Spinal cord (tissue), 10 donors: Measurements from ENCODE around the gene PPP1R9B. TPM values are rescaled to one million over a fixed set of nuclear protein-coding genes. Genes with fewer than 3 reads are reported as not detected.

Experiments used
- DNase-seq, 6 donors: peaks; one replicate each; pipeline versions ENCODE4 v3.0.0 to v3.0.0-alpha.2; 2013 to 2015; ENCODE audit warnings: low spot score in 6 of 6, low read depth in 4 of 6
- H3K27ac ChIP-seq: one replicate; pipeline ENCODE4 v1.5.1; 2013; ENCODE audit warnings: low read depth, low read length, control low read depth
- H3K27me3 ChIP-seq: one replicate; pipeline ENCODE4 v1.6.1; 2013; ENCODE audit warnings: low read length; ENCODE audit not compliant: control insufficient read depth, insufficient read depth
- H3K36me3 ChIP-seq: one replicate; pipeline ENCODE4 v1.6.1; 2013; ENCODE audit warnings: low read length; ENCODE audit not compliant: control insufficient read depth, insufficient read depth
- H3K4me1 ChIP-seq: one replicate; pipeline ENCODE4 v1.6.1; 2013; ENCODE audit warnings: low read length; ENCODE audit not compliant: control insufficient read depth, insufficient read depth
- H3K4me3 ChIP-seq: one replicate; pipeline ENCODE4 v1.5.1; 2013; ENCODE audit warnings: low read depth, low read length, control low read depth
- H3K9me3 ChIP-seq: one replicate; pipeline ENCODE4 v1.6.1; 2013; ENCODE audit warnings: low read length; ENCODE audit not compliant: control insufficient read depth, insufficient read depth
- WGBS: methylation state at CpG from one replicate; pipeline ENCODE4 v1.1.5; 2013; ENCODE audit warnings: missing lambda C conversion rate; ENCODE audit not compliant: insufficient coverage; 5-methylcytosine and 5-hydroxymethylcytosine counted together
- polyA plus RNA-seq, 2 donors: library from polyadenylated mRNA; unstranded; fragments of 120-200 nt; gene quantifications; one replicate each; pipeline ENCODE4 v1.2.1, GENCODE V29; 2013; ENCODE audit not compliant: insufficient read length in 2 of 2
- total RNA-seq, 2 donors: library from RNA; depleted of rRNA in 1 of 2; stranded (reverse); fragments of 120-200 nt in 1 of 2; fragments of >200 nt in 1 of 2; gene quantifications; one replicate each; pipeline versions ENCODE4 v1.2.3 to v1.2.4, GENCODE V29; 2013 to 2014
- donor health status: healthy.

PPP1R9B gene
- total and polyA plus RNA-seq, 4 donors: 23.7 to 102 (median 71.2) TPM

- 79% methylated on average over 18 of the region's 19 CpGs for WGBS
- Histone ChIP-seq H3K9me3 (no peaks in the 10 kb centered on the region), H3K36me3 (peaks cover 8% of the 10 kb centered on the region), H3K27ac (no peak overlapping the region), H3K4me3 (no peak overlapping the region), H3K27me3 (no peaks in the 10 kb centered on the region), H3K4me1 (peaks cover 8% of the 10 kb centered on the region)
- DNase-seq: no peak
Measured at GRCh38 chr17:50167371-50167770, 16.9 kb upstream of the PPP1R9B start.

DNA sequence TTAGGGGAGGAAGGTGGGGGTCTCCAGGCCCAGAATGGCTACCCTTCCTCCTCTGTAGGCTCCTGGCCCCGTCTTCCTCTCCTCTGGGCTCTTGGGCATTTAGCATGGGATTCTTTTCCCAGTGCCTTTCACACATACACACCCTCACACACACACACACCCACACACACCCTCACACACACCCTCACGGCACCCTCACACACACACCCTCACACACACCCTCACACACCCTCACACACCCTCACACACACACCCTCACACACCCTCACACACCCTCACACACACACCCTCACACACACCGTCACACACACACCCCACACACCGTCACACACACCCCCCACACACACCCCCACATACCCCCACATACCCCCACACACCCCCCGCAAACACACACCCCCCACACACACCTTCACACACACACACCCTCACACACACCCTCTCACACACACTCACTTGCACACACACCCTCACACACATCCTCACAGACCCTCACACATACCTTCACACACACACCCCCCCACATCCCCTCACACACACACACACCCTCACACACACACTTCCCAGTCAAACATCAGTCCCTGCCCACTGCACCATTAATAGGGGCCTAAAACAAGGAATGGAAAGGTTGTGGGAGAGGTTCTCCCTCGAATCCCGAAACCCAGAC, 16.2 kb upstream of the PPP1R9B start:
- 86% methylated on average over 1 of the region's 7 CpGs for WGBS
- Histone ChIP-seq H3K27me3 (no peaks in the 10 kb centered on the region), H3K9me3 (no peaks in the 10 kb centered on the region), H3K4me3 (no peak overlapping the region), H3K4me1 (peaks cover 13% of the 10 kb centered on the region), H3K27ac (no peak overlapping the region), H3K36me3 (peaks cover 3% of the 10 kb centered on the region)
- DNase-seq: no peak

DNA sequence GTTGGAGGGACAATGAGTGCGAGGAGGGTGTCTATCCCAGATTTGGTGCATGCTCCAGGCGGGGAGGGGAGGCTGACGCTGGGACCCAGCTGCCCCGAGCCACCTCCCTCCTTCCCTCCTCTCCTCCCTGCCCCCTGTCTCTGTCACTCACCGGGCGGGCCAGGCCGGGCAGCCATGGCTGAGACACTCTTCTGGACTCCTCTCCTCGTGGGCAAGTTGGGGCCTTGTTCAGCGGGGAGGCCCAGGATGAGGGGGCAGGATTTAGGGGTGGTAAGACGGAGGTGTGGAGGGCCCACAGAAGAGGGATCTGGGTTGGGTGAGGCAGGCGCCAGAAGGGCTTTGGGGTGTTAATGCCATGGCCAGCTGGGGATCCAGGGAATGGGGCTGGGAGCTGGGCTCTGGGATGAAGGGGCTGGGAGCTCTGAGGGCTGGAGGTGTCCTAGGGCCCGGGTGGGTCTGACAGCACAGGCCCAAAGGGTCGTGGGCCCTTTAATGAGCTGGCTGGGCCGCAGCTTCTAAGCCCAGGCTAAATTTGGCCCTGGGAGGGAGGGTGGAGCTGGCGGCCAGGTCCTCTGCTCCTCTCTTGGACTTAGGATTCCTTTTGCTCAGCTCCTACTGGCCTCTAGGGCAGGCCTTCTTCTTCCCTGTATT, 15.5 kb upstream of the PPP1R9B start, which contains the start of gene SGCA:
Gene SGCA, plus strand, starts transcription at position 139 of the 651 bp plus-strand sequence. Its CDS starts 36 bp downstream, at position 175.
- DNase-seq: no peak
- no peak within 1 kb of the TSS for H3K27ac ChIP-seq
- H3K27me3 ChIP-seq: no peaks in the 10 kb centered on the region
- H3K9me3 ChIP-seq: no peaks in the 10 kb centered on the region
- no peak within 1 kb of the TSS for H3K4me3 ChIP-seq
- H3K4me1 ChIP-seq: peaks cover 16% of the 10 kb centered on the region
- 49% methylated on average over 9 of the region's 15 CpGs for WGBS
- no peaks in the 10 kb centered on the region for H3K36me3 ChIP-seq

DNA sequence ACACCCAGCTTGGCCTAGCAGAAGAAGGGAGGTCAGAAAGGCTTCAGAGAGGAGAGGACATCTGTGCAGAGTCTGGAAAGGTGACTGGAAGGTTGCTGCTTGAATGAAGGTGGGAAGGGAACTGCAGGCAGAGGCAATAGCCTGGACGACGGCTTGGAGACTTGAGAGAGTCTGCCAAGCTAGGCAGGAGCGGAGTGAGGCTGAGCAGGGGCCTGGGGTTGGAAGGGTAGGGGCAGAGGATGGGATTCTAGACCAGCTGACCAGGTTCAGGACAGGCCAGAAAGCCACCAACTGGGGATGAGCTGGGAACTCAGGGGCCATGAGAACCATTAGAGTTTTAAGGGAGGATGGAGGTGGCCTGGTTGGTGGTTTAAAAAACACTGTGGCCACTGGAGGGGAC, 15.0 kb upstream of the PPP1R9B start:
- H3K27me3 ChIP-seq: no peaks in the 10 kb centered on the region
- WGBS: 75% methylated on average over 3 of the region's 3 CpGs
- DNase-seq: no peak
- no peaks in the 10 kb centered on the region for H3K36me3 ChIP-seq
- H3K9me3 ChIP-seq: no peaks in the 10 kb centered on the region
- H3K27ac ChIP-seq: no peak overlapping the region
- peaks cover 21% of the 10 kb centered on the region for H3K4me1 ChIP-seq
- no peak overlapping the region for H3K4me3 ChIP-seq

DNA sequence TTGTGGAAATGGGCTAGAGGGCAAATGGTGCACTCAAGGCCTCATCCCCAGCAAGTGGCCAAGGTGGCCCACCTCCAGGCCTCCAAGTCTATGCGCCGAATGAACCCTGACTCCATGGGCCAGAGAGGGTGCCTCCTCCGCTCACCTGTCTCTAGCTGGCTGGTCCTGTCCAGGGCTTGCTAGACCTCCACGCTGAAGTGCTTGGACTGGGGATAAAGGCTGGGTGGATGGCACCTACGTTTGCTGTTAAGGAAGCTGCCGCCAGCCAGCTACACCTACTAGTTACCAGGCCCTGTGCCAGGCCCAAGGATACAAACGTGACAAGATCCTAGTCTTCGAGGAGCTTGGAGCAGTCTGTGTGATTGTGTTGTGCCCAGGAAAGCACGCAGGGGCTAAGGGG, 14.6 kb upstream of the PPP1R9B start:
- H3K27ac ChIP-seq: no peak overlapping the region
- H3K27me3 ChIP-seq: no peaks in the 10 kb centered on the region
- H3K4me3 ChIP-seq: no peak overlapping the region
- 90% methylated on average over 7 of the region's 9 CpGs for WGBS
- H3K9me3 ChIP-seq: no peaks in the 10 kb centered on the region
- DNase-seq: no peak
- peaks cover 21% of the 10 kb centered on the region for H3K4me1 ChIP-seq
- no peaks in the 10 kb centered on the region for H3K36me3 ChIP-seq

DNA sequence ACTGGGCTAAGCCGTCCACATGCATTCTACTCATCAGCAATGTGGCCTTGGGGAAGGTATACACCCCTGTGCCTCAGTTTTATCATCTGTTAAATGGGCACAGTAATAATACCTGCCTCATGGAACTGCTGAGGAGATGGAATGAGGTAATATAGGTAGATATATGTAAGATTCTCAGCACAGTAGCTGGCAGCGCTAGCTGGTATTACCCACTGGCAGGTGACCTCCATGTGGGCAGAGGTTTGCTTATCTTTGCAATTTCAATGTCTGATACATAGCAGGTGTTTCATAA, 14.2 kb upstream of the PPP1R9B start:
- Histone ChIP-seq H3K4me3 (no peak overlapping the region), H3K27me3 (no peaks in the 10 kb centered on the region), H3K36me3 (no peaks in the 10 kb centered on the region), H3K9me3 (no peaks in the 10 kb centered on the region), H3K4me1 (peaks cover 21% of the 10 kb centered on the region), H3K27ac (no peak overlapping the region)
- DNase-seq: no peak
- whole genome bisulfite sequencing: 100% methylated on average over 2 of the region's 2 CpGs

DNA sequence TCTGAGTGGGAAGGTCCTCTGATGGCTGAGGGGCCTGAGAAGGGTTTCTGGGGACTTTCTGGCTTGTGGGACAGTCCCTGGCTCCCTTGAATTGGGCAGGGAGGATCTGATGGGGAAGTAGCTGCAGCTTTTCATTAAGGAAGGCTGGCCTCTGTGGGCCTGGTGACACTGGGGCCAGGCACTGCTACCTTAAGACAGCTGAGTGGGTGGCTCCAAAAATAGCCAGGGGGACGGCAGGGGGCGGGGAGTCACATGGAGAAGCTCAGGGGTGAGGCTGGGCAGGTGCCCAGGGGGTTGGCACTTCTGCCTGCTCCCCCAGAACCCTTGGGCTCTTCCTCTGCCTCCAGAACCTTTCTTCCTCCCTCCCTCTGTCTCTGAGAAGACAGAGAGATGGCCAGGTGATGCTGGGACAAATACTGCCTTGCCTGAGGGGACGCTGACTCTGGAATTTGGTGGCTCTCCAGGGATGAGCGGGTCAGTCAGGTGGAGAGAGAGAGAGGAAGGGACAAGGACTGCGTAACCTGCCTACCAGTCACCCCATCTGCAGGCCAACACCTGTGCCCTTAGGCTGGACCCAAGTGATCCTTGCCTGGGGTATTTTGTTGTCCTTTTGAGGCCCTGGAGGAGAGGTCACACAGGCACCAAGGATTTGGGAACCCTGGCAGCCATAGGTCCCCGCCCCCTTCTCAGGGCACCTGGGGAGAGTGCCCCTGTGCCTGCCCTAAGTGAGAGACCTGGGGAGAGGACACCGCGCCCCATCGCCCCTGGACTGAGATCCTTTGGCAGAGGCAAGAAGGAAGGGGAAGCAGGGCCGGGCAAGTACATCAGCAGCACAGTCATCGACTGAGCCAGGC, 13.6 kb upstream of the PPP1R9B start:
- Histone ChIP-seq H3K27me3 (no peaks in the 10 kb centered on the region), H3K27ac (no peak overlapping the region), H3K4me1 (peaks cover 17% of the 10 kb centered on the region), H3K9me3 (no peaks in the 10 kb centered on the region), H3K4me3 (no peak overlapping the region), H3K36me3 (no peaks in the 10 kb centered on the region)
- WGBS: 89% methylated on average over 8 of the region's 11 CpGs
- DNase-seq: no peak

DNA sequence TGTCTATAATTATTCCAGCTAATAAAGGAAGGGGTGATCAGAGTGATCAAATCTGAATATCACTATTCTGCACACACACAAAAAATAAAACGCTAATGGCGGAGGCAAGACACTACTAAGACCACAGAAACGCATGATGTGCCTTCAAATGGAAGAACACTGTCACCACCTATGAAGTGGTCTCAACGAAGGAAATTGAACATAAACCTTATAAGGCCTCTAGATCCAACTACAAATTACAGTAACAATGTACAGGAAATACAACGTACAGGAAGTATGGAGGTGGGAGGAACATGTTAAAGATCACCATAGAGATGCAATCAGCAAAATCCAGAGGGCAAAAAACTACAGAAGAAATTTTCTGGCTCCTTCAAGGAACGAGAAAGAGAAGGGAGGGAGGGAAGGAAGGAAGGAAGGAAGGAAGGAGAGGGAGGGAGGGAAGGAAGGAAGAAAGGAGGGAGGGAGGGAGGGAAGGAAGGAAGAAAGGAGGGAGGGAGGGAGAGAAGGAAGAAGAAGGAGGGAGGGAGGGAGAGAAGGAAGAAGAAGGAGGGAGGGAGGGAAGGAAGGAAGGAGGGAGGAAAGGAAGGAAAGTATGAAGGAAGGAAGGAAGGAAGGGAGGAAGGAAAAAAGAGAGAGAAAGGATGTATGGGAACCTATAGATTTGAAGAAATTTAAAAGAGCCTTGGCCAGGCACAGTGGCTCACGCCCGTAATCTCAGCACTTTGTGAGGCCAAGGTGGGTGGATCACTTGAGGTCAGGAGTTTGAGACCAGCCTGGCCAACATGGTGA, 12.2 kb upstream of the PPP1R9B start:
- DNase-seq: no peak
- no peak overlapping the region for H3K27ac ChIP-seq

GRCh38 chr17:50161911-50162288, 11.4 kb upstream of the PPP1R9B start:
- no peak for DNase-seq
- Histone ChIP-seq H3K36me3 (no peaks in the 10 kb centered on the region), H3K4me1 (peaks cover 13% of the 10 kb centered on the region), H3K9me3 (no peaks in the 10 kb centered on the region), H3K4me3 (peak overlapping the region; percentile 49), H3K27ac (peak overlapping the region; percentile 52), H3K27me3 (no peaks in the 10 kb centered on the region)
- 47% methylated on average over 10 of the region's 16 CpGs for WGBS

More for the DNA sequence above, 12.2 kb upstream of the PPP1R9B start:
- Histone ChIP-seq H3K4me3 (no peak overlapping the region), H3K9me3 (no peaks in the 10 kb centered on the region), H3K36me3 (no peaks in the 10 kb centered on the region), H3K4me1 (peaks cover 13% of the 10 kb centered on the region), H3K27me3 (no peaks in the 10 kb centered on the region)
- 94% methylated on average over 3 of the region's 8 CpGs for WGBS
